ENCODE data around the gene KICS2. TPM values are rescaled to one million over a fixed set of nuclear protein-coding genes. Genes with fewer than 3 reads are reported as not detected.

KICS2 gene
- total and polyA plus RNA-seq, 2 of the 13 experiments (the other 11 are each of a cell fraction or from before 2014, with no cell fraction given) = 3.5 to 6.6 TPM

DNA sequence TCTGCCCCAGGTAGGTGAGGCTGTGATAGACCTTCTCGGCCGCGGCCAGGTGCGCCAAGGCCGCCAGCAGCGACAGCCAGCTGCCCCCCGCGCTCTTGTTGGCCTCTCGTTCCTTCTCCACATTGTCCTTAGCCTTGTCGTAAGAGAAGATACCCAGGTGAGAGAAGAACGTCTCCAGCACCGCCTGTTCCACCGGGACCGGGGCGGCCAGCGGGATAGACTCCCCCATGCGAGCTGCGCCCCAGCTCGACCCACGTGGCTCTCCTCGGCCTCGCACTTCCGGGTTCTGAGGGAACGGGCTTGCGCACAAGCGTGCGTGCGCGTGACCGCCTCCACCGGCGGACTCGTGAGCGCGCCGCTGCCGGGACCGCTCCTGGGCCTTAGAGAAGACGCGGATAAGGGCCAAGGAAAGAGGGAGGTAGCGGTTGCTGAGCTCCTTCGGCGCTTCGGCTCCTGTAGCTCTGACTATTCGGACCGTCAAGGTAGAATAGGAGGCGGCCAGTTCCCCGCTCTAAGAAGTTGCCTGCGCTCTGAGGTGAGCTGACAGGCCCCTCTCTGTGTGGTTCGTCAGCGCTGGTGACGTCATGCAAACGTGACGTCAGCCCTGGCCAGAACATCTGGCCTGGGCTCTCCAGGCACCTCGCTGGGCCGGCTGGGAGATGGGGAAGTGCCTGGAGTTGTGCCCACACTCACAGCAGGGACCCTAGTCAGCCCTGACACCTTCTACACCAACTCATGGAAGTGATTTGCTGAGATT is at the start of gene KICS2 (continued):
- TF ChIP-seq, protein P1, sequence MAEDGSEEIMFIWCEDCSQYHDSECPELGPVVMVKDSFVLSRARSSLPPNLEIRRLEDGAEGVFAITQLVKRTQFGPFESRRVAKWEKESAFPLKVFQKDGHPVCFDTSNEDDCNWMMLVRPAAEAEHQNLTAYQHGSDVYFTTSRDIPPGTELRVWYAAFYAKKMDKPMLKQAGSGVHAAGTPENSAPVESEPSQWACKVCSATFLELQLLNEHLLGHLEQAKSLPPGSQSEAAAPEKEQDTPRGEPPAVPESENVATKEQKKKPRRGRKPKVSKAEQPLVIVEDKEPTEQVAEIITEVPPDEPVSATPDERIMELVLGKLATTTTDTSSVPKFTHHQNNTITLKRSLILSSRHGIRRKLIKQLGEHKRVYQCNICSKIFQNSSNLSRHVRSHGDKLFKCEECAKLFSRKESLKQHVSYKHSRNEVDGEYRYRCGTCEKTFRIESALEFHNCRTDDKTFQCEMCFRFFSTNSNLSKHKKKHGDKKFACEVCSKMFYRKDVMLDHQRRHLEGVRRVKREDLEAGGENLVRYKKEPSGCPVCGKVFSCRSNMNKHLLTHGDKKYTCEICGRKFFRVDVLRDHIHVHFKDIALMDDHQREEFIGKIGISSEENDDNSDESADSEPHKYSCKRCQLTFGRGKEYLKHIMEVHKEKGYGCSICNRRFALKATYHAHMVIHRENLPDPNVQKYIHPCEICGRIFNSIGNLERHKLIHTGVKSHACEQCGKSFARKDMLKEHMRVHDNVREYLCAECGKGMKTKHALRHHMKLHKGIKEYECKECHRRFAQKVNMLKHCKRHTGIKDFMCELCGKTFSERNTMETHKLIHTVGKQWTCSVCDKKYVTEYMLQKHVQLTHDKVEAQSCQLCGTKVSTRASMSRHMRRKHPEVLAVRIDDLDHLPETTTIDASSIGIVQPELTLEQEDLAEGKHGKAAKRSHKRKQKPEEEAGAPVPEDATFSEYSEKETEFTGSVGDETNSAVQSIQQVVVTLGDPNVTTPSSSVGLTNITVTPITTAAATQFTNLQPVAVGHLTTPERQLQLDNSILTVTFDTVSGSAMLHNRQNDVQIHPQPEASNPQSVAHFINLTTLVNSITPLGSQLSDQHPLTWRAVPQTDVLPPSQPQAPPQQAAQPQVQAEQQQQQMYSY (CRISPR knock-in tag; IDR thresholded peaks at IDR 0.05) = peak; percentile 85
- TF ChIP-seq JUN (CRISPR knock-in tag; IDR thresholded peaks at IDR 0.05) (no peak), TCF7 (IDR thresholded peaks at IDR 0.05; ENCODE audit: low read depth) (no peak), GTF3A (CRISPR knock-in tag; conservative IDR thresholded peaks at IDR 0.05) (no peak), ZNF614 (CRISPR knock-in tag; IDR thresholded peaks at IDR 0.05; ENCODE audit: borderline replicate concordance) (peak; percentile 40; the same call in 1 of the 2 replicates), PAX8 (CRISPR knock-in tag; IDR thresholded peaks at IDR 0.05; ENCODE audit: borderline replicate concordance) (no peak), ZNF609 (CRISPR knock-in tag; IDR thresholded peaks at IDR 0.05; ENCODE audit: borderline replicate concordance) (peak; percentile 42; the same call in 1 of the 2 replicates), HOXA3 (CRISPR knock-in tag; IDR thresholded peaks at IDR 0.05) (peak; percentile 98), PRMT3 (CRISPR knock-in tag; IDR thresholded peaks at IDR 0.05; ENCODE audit: borderline replicate concordance, low read depth) (no peak), U2AF1 (optimal IDR thresholded peaks at IDR 0.05; ENCODE audit: low read depth, low read length) (no peak), KAT8 (CRISPR knock-in tag; IDR thresholded peaks at IDR 0.05) (peak; percentile 93), FOXM1 (CRISPR knock-in tag; IDR thresholded peaks at IDR 0.05) (no peak), ZFP82 (CRISPR knock-in tag; IDR thresholded peaks at IDR 0.05; ENCODE audit: borderline replicate concordance) (no peak)
- TF ChIP-seq, protein P2, sequence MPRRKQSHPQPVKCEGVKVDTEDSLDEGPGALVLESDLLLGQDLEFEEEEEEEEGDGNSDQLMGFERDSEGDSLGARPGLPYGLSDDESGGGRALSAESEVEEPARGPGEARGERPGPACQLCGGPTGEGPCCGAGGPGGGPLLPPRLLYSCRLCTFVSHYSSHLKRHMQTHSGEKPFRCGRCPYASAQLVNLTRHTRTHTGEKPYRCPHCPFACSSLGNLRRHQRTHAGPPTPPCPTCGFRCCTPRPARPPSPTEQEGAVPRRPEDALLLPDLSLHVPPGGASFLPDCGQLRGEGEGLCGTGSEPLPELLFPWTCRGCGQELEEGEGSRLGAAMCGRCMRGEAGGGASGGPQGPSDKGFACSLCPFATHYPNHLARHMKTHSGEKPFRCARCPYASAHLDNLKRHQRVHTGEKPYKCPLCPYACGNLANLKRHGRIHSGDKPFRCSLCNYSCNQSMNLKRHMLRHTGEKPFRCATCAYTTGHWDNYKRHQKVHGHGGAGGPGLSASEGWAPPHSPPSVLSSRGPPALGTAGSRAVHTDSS (CRISPR knock-in tag; conservative IDR thresholded peaks at IDR 0.05) = no peak
- TF ChIP-seq, protein P3, sequence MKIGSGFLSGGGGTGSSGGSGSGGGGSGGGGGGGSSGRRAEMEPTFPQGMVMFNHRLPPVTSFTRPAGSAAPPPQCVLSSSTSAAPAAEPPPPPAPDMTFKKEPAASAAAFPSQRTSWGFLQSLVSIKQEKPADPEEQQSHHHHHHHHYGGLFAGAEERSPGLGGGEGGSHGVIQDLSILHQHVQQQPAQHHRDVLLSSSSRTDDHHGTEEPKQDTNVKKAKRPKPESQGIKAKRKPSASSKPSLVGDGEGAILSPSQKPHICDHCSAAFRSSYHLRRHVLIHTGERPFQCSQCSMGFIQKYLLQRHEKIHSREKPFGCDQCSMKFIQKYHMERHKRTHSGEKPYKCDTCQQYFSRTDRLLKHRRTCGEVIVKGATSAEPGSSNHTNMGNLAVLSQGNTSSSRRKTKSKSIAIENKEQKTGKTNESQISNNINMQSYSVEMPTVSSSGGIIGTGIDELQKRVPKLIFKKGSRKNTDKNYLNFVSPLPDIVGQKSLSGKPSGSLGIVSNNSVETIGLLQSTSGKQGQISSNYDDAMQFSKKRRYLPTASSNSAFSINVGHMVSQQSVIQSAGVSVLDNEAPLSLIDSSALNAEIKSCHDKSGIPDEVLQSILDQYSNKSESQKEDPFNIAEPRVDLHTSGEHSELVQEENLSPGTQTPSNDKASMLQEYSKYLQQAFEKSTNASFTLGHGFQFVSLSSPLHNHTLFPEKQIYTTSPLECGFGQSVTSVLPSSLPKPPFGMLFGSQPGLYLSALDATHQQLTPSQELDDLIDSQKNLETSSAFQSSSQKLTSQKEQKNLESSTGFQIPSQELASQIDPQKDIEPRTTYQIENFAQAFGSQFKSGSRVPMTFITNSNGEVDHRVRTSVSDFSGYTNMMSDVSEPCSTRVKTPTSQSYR (CRISPR knock-in tag; IDR thresholded peaks at IDR 0.05; ENCODE audit: borderline replicate concordance) = no peak; the same call in 1 of the 2 replicates
